GM12878 (cell line): Measurements from ENCODE around the gene DTX1. TPM values are rescaled to one million over a fixed set of nuclear protein-coding genes. Genes with fewer than 3 reads are reported as not detected.
A peak's percentile ranks its signal among the peaks of the same experiment; 100 is the strongest.

Experiments
- ATAC-seq: fragments of 200-7000 bp; cut with Tn5 transposase; 3 replicates; pipeline ENCODE4 v1.9.1; 2020; ENCODE audit warnings: mild to moderate bottlenecking, moderate library complexity
- BruUV-seq: library from RNA; stranded (reverse); fragments of 400-500 nt; replicated peaks from 2 replicates; lab custom pipeline; 2021; lab: Mats Ljungman, UMichigan
- CTCF ChIA-PET: fragments of 300-600 bp; sonication (Branson Sonifier 250); formaldehyde crosslinking; extraction: SDS; loops from one replicate; lab custom pipeline; 2021; ENCODE audit warnings: inconsistent platforms; lab: Yijun Ruan, JAX
- POLR2A ChIA-PET: fragments of 350-600 bp; formaldehyde crosslinking; extraction: SDS; loops from one replicate; lab custom pipeline; 2021; ENCODE audit warnings: inconsistent platforms; lab: Charles Lee
- RAD21 ChIA-PET: fragments of 300-600 bp; sonication (Branson Sonifier 250); formaldehyde crosslinking; loops from one replicate; lab custom pipeline; 2023; ENCODE audit warnings: antibody characterized with exemption; ENCODE audit not compliant: unreplicated experiment; lab: Charles Lee
- SMC1A ChIA-PET: fragments of 300-600 bp; sonication (Branson Sonifier 250); formaldehyde crosslinking; loops from one replicate; lab custom pipeline; 2023; ENCODE audit not compliant: unreplicated experiment, uncharacterized antibody; lab: Charles Lee
- DNase-seq: peaks from one replicate; pipeline ENCODE4 v3.0.0-alpha.2; 2011; ENCODE audit warnings: low read depth, low spot score
- FAIRE-seq: peaks from 3 replicates; lab custom pipeline; 2011; peaks lifted over from hg19 to GRCh38; lab: Jason Lieb, UNC
- H2AFZ ChIP-seq: 2 replicates; pipeline ENCODE4 v1.6.0; 2011; ENCODE audit warnings: low read depth, low read length, control low read depth; ENCODE audit not compliant: control insufficient read depth
- H3K27ac ChIP-seq: 2 replicates; pipeline ENCODE4 v1.5.1; 2011; ENCODE audit warnings: control low read depth; ENCODE audit not compliant: control insufficient read depth, insufficient read depth
- H3K27me3 ChIP-seq, 2 experiments: replicated peaks in 1 of 2; 2 replicates each; pipeline versions ENCODE4 v1.6.0 to v1.6.1; 2011; ENCODE audit warnings: low read length in 1 of 2; ENCODE audit not compliant: control insufficient read depth in 2 of 2, insufficient read depth in 2 of 2
- H3K36me3 ChIP-seq, 2 experiments: 2 replicates each; pipeline ENCODE4 v1.5.1; 2011; ENCODE audit warnings: low read length in 1 of 2; ENCODE audit not compliant: control insufficient read depth in 2 of 2, insufficient read depth in 2 of 2
- H3K4me1 ChIP-seq: 2 replicates; pipeline ENCODE4 v1.6.1; 2011; ENCODE audit warnings: mild to moderate bottlenecking, low read length, moderate library complexity, mixed read lengths; ENCODE audit not compliant: control insufficient read depth, insufficient read depth
- H3K4me2 ChIP-seq: 2 replicates; pipeline ENCODE4 v1.6.0; 2011; ENCODE audit warnings: control low read depth; ENCODE audit not compliant: control insufficient read depth, insufficient read depth
- H3K4me3 ChIP-seq: fragments of 200-600 bp; sonication (generic); 2 replicates; pipeline ENCODE4 v1.5.1; 2016
- H3K79me2 ChIP-seq: 2 replicates; pipeline ENCODE4 v1.6.0; 2011; ENCODE audit warnings: low read length; ENCODE audit not compliant: control insufficient read depth, insufficient read depth
- H3K9ac ChIP-seq: 2 replicates; pipeline ENCODE4 v1.8.0; 2011; ENCODE audit warnings: low read length, control low read depth, mixed read lengths; ENCODE audit not compliant: control insufficient read depth, insufficient read depth
- H3K9me3 ChIP-seq: replicated peaks from 3 replicates; pipeline ENCODE4 v1.5.1; 2011; ENCODE audit warnings: mild to moderate bottlenecking, low read length; ENCODE audit not compliant: control insufficient read depth, insufficient read depth
- H4K20me1 ChIP-seq: 2 replicates; pipeline ENCODE4 v1.6.0; 2011; ENCODE audit not compliant: control insufficient read depth, insufficient read depth
- ATF7 ChIP-seq: fragments of 450-650 bp; IDR thresholded peaks from 2 replicates; pipeline ENCODE4 v1.6.1; 2016; ENCODE audit warnings: low read depth, mild to moderate bottlenecking
- CHD4 ChIP-seq: fragments of 200-600 bp; sonication (generic); IDR thresholded peaks from 2 replicates; pipeline ENCODE4 v1.6.1; 2016; ENCODE audit warnings: mild to moderate bottlenecking
- HDGF ChIP-seq: fragments of 450-650 bp; IDR thresholded peaks from 2 replicates; pipeline ENCODE4 v1.6.1; 2016; ENCODE audit warnings: antibody characterized with exemption
- MEF2A ChIP-seq: IDR thresholded peaks from 2 replicates; pipeline ENCODE4 v1.6.1; 2011; ENCODE audit warnings: low read depth, mild to moderate bottlenecking, low read length, moderate library complexity; ENCODE audit not compliant: insufficient read depth
- MYC ChIP-seq: IDR thresholded peaks from 2 replicates; pipeline ENCODE4 v1.6.1; 2011; ENCODE audit warnings: mild to moderate bottlenecking, low read length, moderate library complexity, inconsistent platforms; ENCODE audit not compliant: insufficient read depth, insufficient replicate concordance, insufficient read length, severe bottlenecking
- SIX5 ChIP-seq: IDR thresholded peaks from 2 replicates; pipeline ENCODE4 v1.6.1; 2011; ENCODE audit warnings: mild to moderate bottlenecking, low read depth, low read length, moderate library complexity; ENCODE audit not compliant: severe bottlenecking
- SP1 ChIP-seq: IDR thresholded peaks from one replicate; pipeline ENCODE4 v1.6.1; 2011; ENCODE audit warnings: low read depth, low read length
- TCF3 ChIP-seq: IDR thresholded peaks from 2 replicates; pipeline ENCODE4 v1.6.1; 2012; ENCODE audit warnings: low read depth, mild to moderate bottlenecking, low read length, borderline replicate concordance; ENCODE audit not compliant: insufficient read depth
- WGBS: methylation state at CpG from one replicate; pipeline ENCODE4 v1.1.6; 2016; ENCODE audit warnings: low lambda C conversion rate; ENCODE audit not compliant: insufficient replicate concordance, insufficient coverage; ENCODE audit errors: missing lambda C conversion rate; 5-methylcytosine and 5-hydroxymethylcytosine counted together
- in situ Hi-C: fragments of 300-500 bp; cut with MboI; formaldehyde crosslinking; loops from 9 replicates; pipeline ENCODE4 v1.14.3; 2018; ENCODE audit warnings: mixed read lengths
- intact Hi-C: fragments of 100-400 bp; cut with micrococcal nuclease; formaldehyde crosslinking; loops from one replicate; pipeline ENCODE4 v1.14.2; 2022; ENCODE audit not compliant: unreplicated experiment
- polyA plus RNA-seq, 11 experiments: library from polyadenylated mRNA; depleted of rRNA in 4 of 11; unstranded in 6 of 11; stranded (reverse) in 5 of 11; fragments of >200 nt; fragmentation: Nextera tagmentation in 4 of 11; fragmentation: Illumina TruSeq in 1 of 11; extraction: Ambion mirVana in 4 of 11; extraction: Trizol in 1 of 11; gene quantifications; 1 replicate in 1 of 11; 2 replicates in 10 of 11; pipeline versions ENCODE4 v1.2.1 to v1.2.3, GENCODE V29; 2011 to 2016; ENCODE audit warnings: inconsistent platforms in 2 of 11, missing spikeins in 2 of 11, low read depth in 1 of 11
- total RNA-seq, 4 experiments: library from RNA; depleted of rRNA in 3 of 4; stranded (reverse); fragments of >200 nt in 3 of 4; fragmentation: Illumina TruSeq in 1 of 4; extraction: Trizol in 1 of 4; gene quantifications; 2 replicates each; pipeline versions ENCODE4 v1.2.1 to v1.2.3, GENCODE V29; 2013 to 2021
- TF ChIP-seq, protein P1 (sequence below): IDR thresholded peaks from 2 replicates; pipeline ENCODE4 v1.6.1; 2011; ENCODE audit warnings: mild to moderate bottlenecking, low read depth, low read length, moderate library complexity; ENCODE audit not compliant: insufficient replicate concordance
- TF ChIP-seq, protein P2 (sequence below): fragments of 450-650 bp; IDR thresholded peaks from 2 replicates; pipeline ENCODE4 v1.6.1; 2017; ENCODE audit warnings: mild to moderate bottlenecking, low read depth, inconsistent platforms; ENCODE audit not compliant: poor library complexity, severe bottlenecking
- TF ChIP-seq, protein P3 (sequence below): IDR thresholded peaks from 2 replicates; pipeline ENCODE4 v1.6.1; 2012; ENCODE audit warnings: low read length, inconsistent platforms

The DTX1 gene
- total and polyA plus RNA-seq, 10 of the 15 experiments (the other 5 are each of a cell fraction or from before 2014, with no cell fraction given): 0.09 to 2.8 (median 0.66) TPM

GRCh38 chr12:113083863-113084435, 27.4 kb downstream of the DTX1 start (continued):
- TF ChIP-seq, protein P1, sequence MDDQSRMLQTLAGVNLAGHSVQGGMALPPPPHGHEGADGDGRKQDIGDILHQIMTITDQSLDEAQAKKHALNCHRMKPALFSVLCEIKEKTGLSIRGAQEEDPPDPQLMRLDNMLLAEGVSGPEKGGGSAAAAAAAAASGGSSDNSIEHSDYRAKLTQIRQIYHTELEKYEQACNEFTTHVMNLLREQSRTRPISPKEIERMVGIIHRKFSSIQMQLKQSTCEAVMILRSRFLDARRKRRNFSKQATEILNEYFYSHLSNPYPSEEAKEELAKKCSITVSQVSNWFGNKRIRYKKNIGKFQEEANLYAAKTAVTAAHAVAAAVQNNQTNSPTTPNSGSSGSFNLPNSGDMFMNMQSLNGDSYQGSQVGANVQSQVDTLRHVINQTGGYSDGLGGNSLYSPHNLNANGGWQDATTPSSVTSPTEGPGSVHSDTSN: no peak
- TF ChIP-seq SP1: no peak

- H3K9me3 ChIP-seq: no peaks in the 10 kb centered on the region; the same call in 2 of the 3 replicates
- H4K20me1 ChIP-seq: no peaks in the 10 kb centered on the region
- H3K4me3 ChIP-seq: peak overlapping the region; percentile 2; the same call in 1 of the 2 replicates
- in situ Hi-C loops (no loop called here), intact Hi-C loops (loop anchor here (1.0 kb wide), 1 partner anchor 11 kb away; no protein-coding TSS in a partner anchor)
- H3K36me3 ChIP-seq: no peaks in the 10 kb centered on the region
- BruUV-seq: no TSS peak
- peak; percentile 55 for ATAC-seq
- peaks cover 67% of the 10 kb centered on the region for H3K4me1 ChIP-seq
- ChIA-PET POLR2A (interaction anchor here (0.6 to 3.9 kb wide), 9 partner anchors 13 to 102 kb away, joined by 3 to 41 read pairs (median 4); no protein-coding TSS in a partner anchor), SMC1A (interaction anchor here (0.9 to 16.1 kb wide), 8 partner anchors 12 to 31 kb away, joined by 3 to 416 read pairs (median 6); partner anchors contain the start of gene DTX1), RAD21 (interaction anchor here (0.8 to 1.2 kb wide), 8 partner anchors 12 to 122 kb away, joined by 3 to 8 read pairs (median 4); no protein-coding TSS in a partner anchor), CTCF (interaction anchor here (0.9 to 1.7 kb wide), 9 partner anchors 11 to 85 kb away, joined by 3 to 10 read pairs (median 4); no protein-coding TSS in a partner anchor)
- peak overlapping the region; percentile 63 for H3K9ac ChIP-seq
- no peaks in the 10 kb centered on the region for H3K27me3 ChIP-seq
- H2AFZ ChIP-seq: peak overlapping the region; percentile 46
- peak overlapping the region; percentile 80 for H3K27ac ChIP-seq
- peak overlapping the region; percentile 75 for H3K4me2 ChIP-seq
- DNase-seq: peak; percentile 62
- no peaks in the 10 kb centered on the region for H3K79me2 ChIP-seq
- no peak for FAIRE-seq
- WGBS: 21% methylated on average over 15 of the region's 17 CpGs
- TF ChIP-seq MEF2A: 0 out of 2 replicates have a peak, but pooled peaks have one; percentile 11
- no peak for TF ChIP-seq ATF7
- peak; percentile 29 for TF ChIP-seq SP1
- no peak for TF ChIP-seq TCF3
- no peak for TF ChIP-seq SIX5
- no peak for TF ChIP-seq CHD4
- TF ChIP-seq MYC: no peak
- TF ChIP-seq, protein P2, sequence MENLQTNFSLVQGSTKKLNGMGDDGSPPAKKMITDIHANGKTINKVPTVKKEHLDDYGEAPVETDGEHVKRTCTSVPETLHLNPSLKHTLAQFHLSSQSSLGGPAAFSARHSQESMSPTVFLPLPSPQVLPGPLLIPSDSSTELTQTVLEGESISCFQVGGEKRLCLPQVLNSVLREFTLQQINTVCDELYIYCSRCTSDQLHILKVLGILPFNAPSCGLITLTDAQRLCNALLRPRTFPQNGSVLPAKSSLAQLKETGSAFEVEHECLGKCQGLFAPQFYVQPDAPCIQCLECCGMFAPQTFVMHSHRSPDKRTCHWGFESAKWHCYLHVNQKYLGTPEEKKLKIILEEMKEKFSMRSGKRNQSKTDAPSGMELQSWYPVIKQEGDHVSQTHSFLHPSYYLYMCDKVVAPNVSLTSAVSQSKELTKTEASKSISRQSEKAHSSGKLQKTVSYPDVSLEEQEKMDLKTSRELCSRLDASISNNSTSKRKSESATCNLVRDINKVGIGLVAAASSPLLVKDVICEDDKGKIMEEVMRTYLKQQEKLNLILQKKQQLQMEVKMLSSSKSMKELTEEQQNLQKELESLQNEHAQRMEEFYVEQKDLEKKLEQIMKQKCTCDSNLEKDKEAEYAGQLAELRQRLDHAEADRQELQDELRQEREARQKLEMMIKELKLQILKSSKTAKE: no peak
- peak; percentile 82; the same call in 1 of the 2 replicates for TF ChIP-seq HDGF
- TF ChIP-seq, protein P3, sequence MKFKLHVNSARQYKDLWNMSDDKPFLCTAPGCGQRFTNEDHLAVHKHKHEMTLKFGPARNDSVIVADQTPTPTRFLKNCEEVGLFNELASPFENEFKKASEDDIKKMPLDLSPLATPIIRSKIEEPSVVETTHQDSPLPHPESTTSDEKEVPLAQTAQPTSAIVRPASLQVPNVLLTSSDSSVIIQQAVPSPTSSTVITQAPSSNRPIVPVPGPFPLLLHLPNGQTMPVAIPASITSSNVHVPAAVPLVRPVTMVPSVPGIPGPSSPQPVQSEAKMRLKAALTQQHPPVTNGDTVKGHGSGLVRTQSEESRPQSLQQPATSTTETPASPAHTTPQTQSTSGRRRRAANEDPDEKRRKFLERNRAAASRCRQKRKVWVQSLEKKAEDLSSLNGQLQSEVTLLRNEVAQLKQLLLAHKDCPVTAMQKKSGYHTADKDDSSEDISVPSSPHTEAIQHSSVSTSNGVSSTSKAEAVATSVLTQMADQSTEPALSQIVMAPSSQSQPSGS: peak; percentile 37; the same call in 1 of the 2 replicates
These were observed 30.0 kb downstream of the DTX1 start for GRCh38 chr12:113086249-113087164.
